GM19397 (cell line): Measurements from ENCODE around the gene ERAS.
"Not testable (repeated sequence)": the region's sequence is repeated elsewhere in the genome, so short reads cannot be mapped to it uniquely, and the experiment has no call there.

Experiments used
- ATAC-seq: cut with Tn5 transposase; IDR thresholded peaks from one replicate; pipeline ENCODE4 v1.9.1; 2021; ENCODE audit warnings: mild to moderate bottlenecking, moderate library complexity; ENCODE audit not compliant: unreplicated experiment

Gene ERAS

GRCh38 chrX:48831136-48831908, 5.0 kb downstream of the ERAS start:
- no peak for ATAC-seq

- no peak for ATAC-seq
Measured at GRCh38 chrX:48831909-48832291, 5.6 kb downstream of the ERAS start.

GRCh38 chrX:48833542-48834138, 7.3 kb downstream of the ERAS start:
- ATAC-seq = no peak

GRCh38 chrX:48834383-48834709, 8.0 kb downstream of the ERAS start:
- ATAC-seq = no peak

GRCh38 chrX:48835524-48836329, 9.4 kb downstream of the ERAS start, which contains the start of gene PCSK1N:
Gene PCSK1N (minus strand): TSS chrX:48835610. CDS start chrX:48835532, 78 bp downstream.
- ATAC-seq = no peak

GRCh38 chrX:48839686-48840085, 13.4 kb downstream of the ERAS start:
- no peak for ATAC-seq

GRCh38 chrX:48848847-48849246, 22.5 kb downstream of the ERAS start:
- ATAC-seq = no peak

- no peak for ATAC-seq
Measured at GRCh38 chrX:48852857-48853256, 26.5 kb downstream of the ERAS start.

- ATAC-seq = not testable (repeated sequence)
Measured at GRCh38 chrX:48853494-48853893, 27.2 kb downstream of the ERAS start.

- not testable (repeated sequence) for ATAC-seq
Measured at GRCh38 chrX:48854121-48854804, 27.9 kb downstream of the ERAS start.

- ATAC-seq = no peak
Measured at GRCh38 chrX:48854898-48855297, 28.6 kb downstream of the ERAS start.

- ATAC-seq = no peak
Measured at GRCh38 chrX:48864210-48864609, 37.9 kb downstream of the ERAS start.

GRCh38 chrX:48872017-48872416, 45.7 kb downstream of the ERAS start:
- ATAC-seq = not testable (repeated sequence)

- not testable (repeated sequence) for ATAC-seq
Measured at GRCh38 chrX:48876944-48877343, 50.6 kb downstream of the ERAS start.
